Measurements from ENCODE around the gene TBC1D16.

The TBC1D16 gene

DNA sequence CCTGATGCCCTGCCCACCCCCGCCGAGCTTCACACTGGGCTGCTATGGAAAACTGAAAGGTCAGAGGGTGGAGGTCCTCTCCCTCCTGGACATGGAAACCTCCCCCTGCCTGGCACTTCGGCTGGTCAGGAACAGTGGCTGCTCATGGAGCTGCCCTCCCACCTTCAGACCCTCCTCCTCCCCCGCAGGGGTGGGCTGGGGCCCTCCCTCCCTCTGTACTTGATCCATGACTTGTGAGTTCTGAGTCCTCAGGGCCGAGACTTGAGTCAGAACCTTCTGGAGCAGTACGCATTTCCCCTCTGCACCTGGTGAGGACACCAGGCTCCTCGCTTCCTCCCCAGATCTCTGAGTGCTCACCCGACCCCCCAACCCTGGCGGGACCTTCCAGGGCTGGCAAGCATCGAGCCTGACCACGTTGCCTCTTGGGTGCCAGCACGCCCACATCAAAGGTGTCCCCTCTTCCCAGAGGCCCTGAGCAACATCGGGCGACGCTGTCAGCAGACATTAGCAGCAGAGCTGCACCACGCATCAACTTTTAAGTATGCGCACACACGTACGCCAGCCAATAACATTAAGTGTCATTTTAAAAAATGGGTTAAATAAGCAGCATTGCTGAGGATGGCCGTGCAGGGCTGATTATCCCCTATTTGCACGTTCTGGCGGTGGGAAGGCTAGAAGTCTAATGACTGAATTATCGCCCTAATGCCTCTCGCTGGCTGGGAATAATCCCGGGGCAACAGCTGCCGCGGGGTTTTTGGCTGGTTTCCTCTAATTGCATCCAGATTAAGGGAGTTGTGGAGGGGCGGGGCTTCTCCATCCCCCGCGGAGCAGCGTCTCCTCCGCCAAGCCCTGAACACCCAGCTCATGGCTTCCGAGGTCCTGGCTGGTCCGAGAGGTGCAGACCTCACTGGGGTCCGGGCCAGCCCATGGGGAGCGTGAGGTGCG is 98.0 kb downstream of the TBC1D16 start:
- DNase-seq = no peak

DNA sequence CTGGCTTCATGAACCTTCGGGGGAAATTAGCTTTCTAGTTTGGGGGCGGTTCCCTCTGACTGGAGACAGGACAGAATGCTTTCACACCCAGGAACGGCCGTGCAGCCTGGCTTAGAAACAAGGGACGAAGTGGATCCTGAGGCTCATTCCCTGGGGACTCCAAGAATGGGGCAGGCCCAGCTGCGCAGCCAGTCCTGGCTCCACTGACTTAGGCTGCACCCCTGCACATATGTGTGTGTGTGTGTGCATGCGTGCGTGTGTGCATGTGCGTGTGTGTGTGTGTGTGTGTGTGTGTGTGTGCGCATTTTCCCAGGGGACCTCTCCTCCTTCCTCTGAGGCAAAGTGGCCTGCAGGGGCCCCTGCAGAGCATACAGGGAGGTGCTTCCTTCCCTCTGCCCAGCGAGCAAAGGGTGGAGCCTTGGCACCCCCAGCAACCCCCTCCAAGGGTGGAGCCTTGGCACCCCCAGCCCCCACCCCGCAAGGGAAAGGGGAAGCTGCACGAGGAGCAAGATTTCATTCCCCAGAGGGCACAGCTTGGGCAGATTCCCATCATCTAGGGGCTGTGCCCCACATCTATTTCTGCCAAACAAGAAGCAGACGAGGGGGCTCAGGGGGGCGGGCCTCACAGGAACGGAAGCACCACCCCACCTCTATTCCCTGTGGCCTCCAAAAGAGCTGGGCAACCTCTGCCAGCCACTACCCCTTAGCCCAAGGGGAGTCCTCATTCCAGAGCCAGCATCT is 98.9 kb downstream of the TBC1D16 start:
- peak; percentile 70 for DNase-seq

GRCh38 chr17:79936050-79936449 is 99.6 kb downstream of the TBC1D16 start:
- DNase-seq = no peak

- no peak for DNase-seq
Measured at GRCh38 chr17:79935197-79935885, 100.3 kb downstream of the TBC1D16 start.

DNA sequence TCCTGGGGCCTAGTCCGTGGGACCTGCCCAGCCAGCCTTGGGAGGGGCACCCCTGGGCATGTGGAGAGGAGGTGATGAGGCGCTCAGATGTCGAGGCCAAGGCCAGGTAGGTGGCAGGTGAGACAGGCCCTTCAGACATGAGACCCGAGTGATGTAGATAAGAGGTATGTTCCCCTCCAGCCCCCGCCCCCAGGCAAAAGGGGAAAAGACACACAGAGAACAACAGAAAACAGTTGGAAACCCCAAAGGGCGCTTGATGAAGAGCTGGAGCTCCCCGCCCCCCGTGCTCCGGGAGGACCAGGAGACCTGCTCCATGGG is 101.1 kb downstream of the TBC1D16 start:
- no peak for DNase-seq

DNA sequence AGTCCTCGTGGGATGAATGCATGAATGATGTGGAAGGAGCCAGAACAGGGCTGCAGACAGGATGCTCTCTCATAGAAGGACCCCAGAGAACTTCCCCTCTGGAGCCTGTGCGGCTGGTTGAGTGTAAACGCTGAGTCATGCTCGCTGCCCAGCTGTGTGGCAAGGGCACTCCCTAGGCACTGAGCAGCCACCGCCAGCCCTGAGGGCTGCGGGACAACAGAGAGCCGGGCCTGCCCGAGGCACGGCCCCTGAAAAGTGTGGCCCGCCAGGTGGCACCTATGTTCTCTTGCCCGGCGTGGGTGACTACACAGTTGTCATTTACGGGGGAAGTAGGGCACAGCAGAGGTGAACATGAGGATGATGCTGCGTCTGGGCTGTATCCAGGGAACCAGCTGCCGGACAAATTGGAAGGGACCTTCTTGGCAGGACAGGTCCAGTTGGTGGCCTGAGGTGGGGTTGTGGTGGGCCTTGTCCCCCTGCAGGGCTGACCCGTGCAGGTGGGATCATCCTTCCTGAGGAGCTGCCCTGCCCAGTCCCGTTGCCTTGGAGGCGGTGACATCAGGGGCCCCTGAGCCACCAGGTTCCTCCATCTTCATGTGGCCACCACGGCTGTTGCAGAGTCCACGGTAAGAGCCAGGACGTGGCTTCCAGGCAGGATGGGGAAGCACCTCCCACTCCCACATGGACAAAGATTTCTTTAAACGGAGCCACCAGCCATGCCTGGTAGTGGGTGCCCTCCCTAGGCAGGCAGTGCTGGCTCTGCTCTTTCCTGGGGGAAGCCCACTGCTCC is 101.6 kb downstream of the TBC1D16 start:
- DNase-seq = no peak

GRCh38 chr17:79932451-79933306 is 103.0 kb downstream of the TBC1D16 start:
- DNase-seq = no peak

- DNase-seq = no peak
Measured at GRCh38 chr17:79931817-79932309, 103.8 kb downstream of the TBC1D16 start.

GRCh38 chr17:79930877-79931816 is 104.5 kb downstream of the TBC1D16 start:
- DNase-seq = no peak

GRCh38 chr17:79930062-79930876 is 105.4 kb downstream of the TBC1D16 start:
- DNase-seq = no peak

GRCh38 chr17:79929257-79930061 is 106.2 kb downstream of the TBC1D16 start:
- no peak for DNase-seq

DNA sequence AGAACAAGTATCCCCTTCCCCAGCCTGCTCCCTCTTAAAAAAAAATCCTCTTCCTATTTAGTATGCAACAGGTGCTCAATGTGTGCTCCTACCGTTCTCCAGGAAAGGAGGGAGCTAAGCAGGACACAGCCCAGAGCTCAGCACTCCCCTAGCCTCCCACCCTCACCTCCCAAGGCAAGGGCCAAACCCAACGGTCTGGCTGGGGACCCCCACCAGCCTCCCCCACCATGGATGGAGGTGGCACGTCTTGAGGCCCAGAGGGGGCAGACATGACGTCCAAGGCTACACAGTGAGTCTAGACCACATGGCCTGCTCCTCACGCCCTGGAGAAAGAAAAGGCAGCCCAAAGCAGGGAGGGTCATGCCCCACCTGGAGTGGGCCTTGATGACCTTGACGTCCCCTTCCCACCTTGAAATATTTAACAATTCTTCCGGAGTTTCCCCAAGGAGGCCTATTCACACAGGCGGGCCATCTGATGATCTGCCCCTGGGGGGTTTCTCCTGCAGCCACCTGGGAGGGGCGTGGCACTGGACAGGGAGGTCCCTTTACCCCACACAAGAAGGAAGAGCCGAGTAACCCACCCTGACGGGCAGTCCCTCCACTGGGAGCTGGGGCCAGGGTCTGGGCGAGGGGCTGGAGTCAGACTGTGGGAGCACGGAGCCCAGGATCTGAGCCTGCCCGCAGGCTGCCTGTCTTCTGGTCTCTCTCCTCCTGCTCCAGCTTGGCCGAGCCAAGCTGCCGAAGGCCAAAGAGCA is 107.0 kb downstream of the TBC1D16 start:
- no peak for DNase-seq

GRCh38 chr17:79927688-79928501 is 107.8 kb downstream of the TBC1D16 start:
- DNase-seq = no peak

- DNase-seq = no peak
Measured at GRCh38 chr17:79927136-79927661, 108.5 kb downstream of the TBC1D16 start.

DNA sequence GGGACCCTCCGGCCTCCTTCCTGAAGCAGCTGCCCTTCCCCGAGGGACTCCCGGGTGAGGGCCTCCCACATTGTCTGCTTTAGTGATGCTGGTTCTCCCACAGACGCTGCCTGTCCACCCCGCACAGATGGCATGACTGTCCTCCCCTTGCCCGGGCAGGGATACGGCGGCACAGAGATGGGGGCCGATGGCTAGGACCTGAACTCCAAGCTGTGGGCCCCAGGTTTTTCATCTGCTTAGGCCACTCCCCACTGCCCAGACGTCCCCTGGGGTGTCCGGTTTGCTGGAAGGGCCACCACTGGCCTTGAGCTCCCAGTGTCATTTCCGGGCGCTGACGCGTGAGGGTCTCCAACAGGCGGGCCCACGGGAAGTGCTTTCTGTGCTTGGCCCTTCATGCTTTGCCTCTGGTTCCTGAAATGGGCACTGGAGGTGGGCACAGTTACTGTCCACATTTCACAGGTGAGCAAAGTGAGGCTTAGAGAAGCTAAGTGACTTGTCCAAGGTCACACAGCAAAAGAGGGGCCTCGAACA is 109.0 kb downstream of the TBC1D16 start:
- no peak for DNase-seq

GRCh38 chr17:79926142-79926604 is 109.5 kb downstream of the TBC1D16 start:
- no peak for DNase-seq
